OCI-LY1 (cell line): ENCODE results near the gene NUMA1.
A peak's percentile ranks its signal among the peaks of the same experiment; 100 is the strongest.

Source experiments
- H2AFZ ChIP-seq: fragments of 200-600 bp; sonication (generic), shearing (Covaris generic); 2 replicates; pipeline ENCODE4 v1.6.0; 2014; ENCODE audit warnings: antibody characterized with exemption, mild to moderate bottlenecking, low read length
- H3F3A ChIP-seq: fragments of 200-600 bp; sonication (generic), shearing (Covaris generic); 2 replicates; pipeline ENCODE4 v1.6.0; 2014; ENCODE audit warnings: mild to moderate bottlenecking, antibody characterized with exemption, low read length, moderate library complexity; ENCODE audit not compliant: insufficient read depth
- H3K27ac ChIP-seq: fragments of 200-600 bp; sonication (generic); 2 replicates; pipeline ENCODE4 v1.5.1; 2014; ENCODE audit warnings: low read length, mixed run types, mild to moderate bottlenecking, low read depth; ENCODE audit not compliant: poor library complexity, severe bottlenecking
- H3K27me3 ChIP-seq: fragments of 200-600 bp; sonication (generic); 2 replicates; pipeline ENCODE4 v1.6.0; 2014; ENCODE audit warnings: antibody characterized with exemption, mild to moderate bottlenecking, low read length, moderate library complexity; ENCODE audit not compliant: insufficient read depth
- H3K36me3 ChIP-seq: fragments of 200-600 bp; sonication (generic); 2 replicates; pipeline ENCODE4 v1.6.1; 2014; ENCODE audit warnings: mild to moderate bottlenecking, antibody characterized with exemption, low read length, moderate library complexity, mixed read lengths; ENCODE audit not compliant: insufficient read depth
- H3K4me1 ChIP-seq: fragments of 200-600 bp; sonication (generic); 2 replicates; pipeline ENCODE4 v1.5.1; 2014; ENCODE audit warnings: mild to moderate bottlenecking, low read length, moderate library complexity; ENCODE audit not compliant: insufficient read depth, severe bottlenecking
- H3K4me2 ChIP-seq: fragments of 200-600 bp; sonication (generic), shearing (Covaris generic); 2 replicates; pipeline ENCODE4 v1.6.1; 2014; ENCODE audit warnings: low read length
- H3K4me3 ChIP-seq: fragments of 200-600 bp; sonication (generic); 2 replicates; pipeline ENCODE4 v1.5.1; 2014; ENCODE audit warnings: low read length, low read depth, mild to moderate bottlenecking, mixed read lengths; ENCODE audit not compliant: poor library complexity, severe bottlenecking
- H3K79me2 ChIP-seq: fragments of 200-600 bp; shearing (Covaris generic); 2 replicates; pipeline ENCODE4 v1.6.1; 2016; ENCODE audit warnings: mixed run types, low read length, mixed read lengths; ENCODE audit not compliant: insufficient read depth
- H3K9ac ChIP-seq: fragments of 200-600 bp; sonication (generic), shearing (Covaris generic); 2 replicates; pipeline ENCODE4 v1.6.1; 2014; ENCODE audit warnings: mild to moderate bottlenecking, low read length, mixed read lengths
- H3K9me2 ChIP-seq: fragments of 200-600 bp; sonication (generic), shearing (Covaris generic); 2 replicates; pipeline ENCODE4 v1.6.1; 2014; ENCODE audit warnings: low read depth, mild to moderate bottlenecking, low read length, mixed read lengths
- H3K9me3 ChIP-seq: fragments of 200-600 bp; shearing (Covaris generic); 2 replicates; pipeline ENCODE4 v1.6.1; 2014; ENCODE audit warnings: low read length, mixed read lengths
- H4K20me1 ChIP-seq: fragments of 200-600 bp; sonication (generic), shearing (Covaris generic); 2 replicates; pipeline ENCODE4 v1.6.0; 2016; ENCODE audit warnings: mild to moderate bottlenecking, low read length; ENCODE audit not compliant: insufficient read depth
- CTCF ChIP-seq: fragments of 200-600 bp; sonication (generic), shearing (Covaris generic); IDR thresholded peaks from 2 replicates; pipeline ENCODE4 v1.5.1; 2017; ENCODE audit warnings: mild to moderate bottlenecking, antibody characterized with exemption, low read length, moderate library complexity, mixed read lengths
- EZH2 ChIP-seq: fragments of 200-600 bp; sonication (generic), shearing (Covaris generic); IDR thresholded peaks from 2 replicates; pipeline ENCODE4 v1.8.0; 2017; ENCODE audit warnings: borderline replicate concordance, mixed run types, mild to moderate bottlenecking, antibody characterized with exemption, low read length, moderate library complexity, mixed read lengths

Gene NUMA1

DNA sequence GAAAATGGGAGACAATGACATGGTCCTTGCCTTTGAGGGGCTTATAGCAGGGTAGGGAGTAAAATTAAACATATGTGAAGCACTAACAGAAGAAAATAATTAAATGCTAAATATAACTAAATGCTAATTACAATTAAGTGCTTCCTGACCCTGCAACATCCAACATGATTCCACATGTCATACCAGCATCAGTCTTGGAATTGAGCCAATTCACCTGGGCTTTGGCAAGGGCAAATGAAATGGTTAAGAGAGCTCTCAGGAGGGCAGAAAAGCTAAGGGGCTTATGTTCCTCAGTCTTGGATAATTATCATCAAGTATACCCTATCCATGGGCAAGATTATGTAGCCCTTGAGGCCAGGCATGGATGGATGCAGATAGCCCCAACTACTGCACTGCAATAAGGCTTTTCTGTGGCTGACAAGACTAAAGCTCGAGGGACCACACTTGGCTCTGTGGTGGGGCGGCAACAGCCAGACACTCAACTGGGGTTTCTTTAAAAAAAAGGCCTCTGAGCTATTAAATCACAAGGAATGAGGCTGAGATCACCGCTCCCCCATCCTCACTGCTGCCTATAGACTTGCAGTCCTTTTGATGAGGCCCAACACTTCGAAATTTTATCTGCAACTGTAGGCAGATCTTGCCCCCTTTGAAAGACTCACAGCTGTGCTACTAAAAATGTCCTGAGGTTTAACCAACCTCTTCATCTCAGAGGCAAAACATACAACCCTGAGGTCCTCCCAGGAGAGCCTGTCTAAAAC lies 42.6 kb downstream of the NUMA1 start:
- no peaks in the 10 kb centered on the region for H4K20me1 ChIP-seq

GRCh38 chr11:72036687-72037086 lies 43.7 kb downstream of the NUMA1 start:
- H2AFZ ChIP-seq = no peak overlapping the region
- peaks cover 54% of the 10 kb centered on the region for H3K4me1 ChIP-seq
- no peaks in the 10 kb centered on the region for H3K9me3 ChIP-seq
- H3K4me2 ChIP-seq = peak overlapping the region; percentile 13; the same call in 1 of the 2 replicates
- no peaks in the 10 kb centered on the region for H3K27me3 ChIP-seq
- peak overlapping the region; percentile 92 for H3K27ac ChIP-seq
- TF ChIP-seq CTCF = no peak
- TF ChIP-seq EZH2 = no peak
- peaks cover 38% of the 10 kb centered on the region for H3K36me3 ChIP-seq
- no peak overlapping the region for H3K4me3 ChIP-seq
- H4K20me1 ChIP-seq = no peaks in the 10 kb centered on the region
- H3F3A ChIP-seq = no peaks in the 10 kb centered on the region
- no peaks in the 10 kb centered on the region for H3K9me2 ChIP-seq
- peaks cover 38% of the 10 kb centered on the region for H3K79me2 ChIP-seq
- no peak overlapping the region for H3K9ac ChIP-seq

More for the DNA sequence above, 42.6 kb downstream of the NUMA1 start:
- no peak for TF ChIP-seq EZH2
- no peak for TF ChIP-seq CTCF
- peaks cover 65% of the 10 kb centered on the region for H3K4me1 ChIP-seq
- peaks cover 33% of the 10 kb centered on the region for H3K36me3 ChIP-seq
- H3K27ac ChIP-seq = peak overlapping the region; percentile 92
- H3K9me3 ChIP-seq = no peaks in the 10 kb centered on the region
- peak overlapping the region; percentile 65 for H3K4me3 ChIP-seq
- no peaks in the 10 kb centered on the region for H3K9me2 ChIP-seq
- no peak overlapping the region for H2AFZ ChIP-seq
- no peaks in the 10 kb centered on the region for H3K27me3 ChIP-seq
- H3F3A ChIP-seq = no peaks in the 10 kb centered on the region
- peaks cover 38% of the 10 kb centered on the region for H3K79me2 ChIP-seq
- H3K4me2 ChIP-seq = peak overlapping the region; percentile 76
- peak overlapping the region; percentile 75 for H3K9ac ChIP-seq

- H3K36me3 ChIP-seq = peaks cover 77% of the 10 kb centered on the region
- H3K79me2 ChIP-seq = peaks cover under 1% of the 10 kb centered on the region; the same call in 1 of the 2 replicates
- TF ChIP-seq EZH2 = no peak
- H4K20me1 ChIP-seq = no peaks in the 10 kb centered on the region
- no peaks in the 10 kb centered on the region for H3K9me3 ChIP-seq
- H3K4me2 ChIP-seq = no peak overlapping the region
- H3F3A ChIP-seq = no peaks in the 10 kb centered on the region
- H2AFZ ChIP-seq = no peak overlapping the region
- no peaks in the 10 kb centered on the region for H3K9me2 ChIP-seq
- no peak overlapping the region for H3K9ac ChIP-seq
- no peak overlapping the region for H3K4me3 ChIP-seq
- H3K27me3 ChIP-seq = no peaks in the 10 kb centered on the region
- H3K4me1 ChIP-seq = no peaks in the 10 kb centered on the region
- H3K27ac ChIP-seq = no peak overlapping the region
These were observed 49.8 kb downstream of the NUMA1 start for GRCh38 chr11:72030472-72031045.
